Measurements from ENCODE around the gene ERO1A. TPM values are rescaled to one million over a fixed set of nuclear protein-coding genes. Genes with fewer than 3 reads are reported as not detected.

The ERO1A gene
- total and polyA plus RNA-seq, 2 donors (not counting 1 experiment from before 2014, with no cell fraction given) = 12.2 to 29.7 TPM

DNA sequence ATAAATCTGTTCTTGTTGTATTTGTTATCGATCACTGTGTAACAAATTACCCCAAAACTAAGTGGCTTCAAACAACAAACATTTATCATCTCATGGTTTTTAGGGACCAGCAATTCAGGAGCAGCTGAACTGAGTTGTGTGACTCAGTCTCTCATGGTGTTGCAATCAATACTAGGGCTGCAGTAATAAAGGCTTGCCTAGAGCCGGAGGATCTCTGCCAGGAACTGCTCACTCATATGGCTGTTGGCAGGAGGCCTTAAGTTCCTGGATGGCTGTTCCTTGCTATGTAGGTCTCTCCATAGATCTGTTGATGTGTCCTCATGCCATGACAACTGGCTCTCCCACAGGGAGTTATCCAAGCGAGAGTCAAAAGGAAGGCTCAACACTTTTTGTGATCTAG lies 7.9 kb upstream of the ERO1A start:
- ChIA-PET CTCF (no interaction called here), POLR2A (no interaction called here)
- H3K9me3 ChIP-seq (ENCODE audit: control extremely low read depth in 1 of 3, control insufficient read depth in 2 of 3, insufficient read depth in 1 of 3, low read length in 2 of 3) = peaks cover 0 to 3% (median 0%) of the 10 kb centered on the region in 3 donors
- peaks cover 14 to 15% of the 10 kb centered on the region in 2 donors for H3K4me1 ChIP-seq (ENCODE audit: control insufficient read depth in 2 of 2, insufficient read depth in 2 of 2, low read length in 2 of 2)
- H3K27ac Mint-ChIP-seq = no peak overlapping the region
- no peaks in the 10 kb centered on the region for H3K27me3 Mint-ChIP-seq
- intact Hi-C loops (cut with micrococcal nuclease) = loop anchor here (10.0 kb wide), 2 partner anchors 858 to 1692 kb away; partner anchors contain the start of gene CDKN3
- no peak overlapping the region for H3K9ac ChIP-seq (ENCODE audit: low read length)
- H3K4me2 ChIP-seq (replicated peaks; ENCODE audit: low read depth, low read length, poor library complexity, severe bottlenecking) = no peak overlapping the region
- H3K4me3 Mint-ChIP-seq = no peak overlapping the region
- WGBS (ENCODE audit: insufficient coverage) = 89% methylated on average over 1 of the region's 3 CpGs
- H3K36me3 ChIP-seq (replicated peaks in 1 of 2; ENCODE audit: control extremely low read depth in 1 of 2, control insufficient read depth in 1 of 2, extremely low read depth in 1 of 2, insufficient read depth in 2 of 2, low read length in 1 of 2) = no peaks in the 10 kb centered on the region
- H3K4me3 ChIP-seq (ENCODE audit: control extremely low read depth in 1 of 5, extremely low read depth in 1 of 5, insufficient read depth in 1 of 5, low read depth in 2 of 5, low read length in 4 of 5) = no peak overlapping the region
- H3K9me3 Mint-ChIP-seq (ENCODE audit: insufficient read depth) = no peaks in the 10 kb centered on the region
- no peak for TF ChIP-seq EZH2 (IDR thresholded peaks at IDR 0.05; ENCODE audit: borderline replicate concordance, insufficient read depth, low read depth, low read length, poor library complexity, severe bottlenecking)
- no peak for TF ChIP-seq CTCF (IDR thresholded peaks at IDR 0.05)
- DNase-seq (no peak), ATAC-seq (ENCODE audit: low read depth) (no peak)
- no peaks in the 10 kb centered on the region for H3K27me3 ChIP-seq (replicated peaks in 1 of 4; ENCODE audit: control extremely low read depth in 1 of 4, control insufficient read depth in 3 of 4, insufficient read depth in 4 of 4, low read length in 3 of 4)
- H4K20me1 ChIP-seq (ENCODE audit: control insufficient read depth, insufficient read depth, low read length, poor library complexity, severe bottlenecking) = peaks cover 11% of the 10 kb centered on the region
- H3K27ac ChIP-seq (ENCODE audit: low read length in 2 of 2) = no peak overlapping the region
- H2AFZ ChIP-seq (ENCODE audit: insufficient read depth, low read depth, low read length, poor library complexity, severe bottlenecking) = no peak overlapping the region
- H3K79me2 ChIP-seq (ENCODE audit: control insufficient read depth, insufficient read depth, low read length) = peaks cover 29% of the 10 kb centered on the region
- H3K4me1 Mint-ChIP-seq = peaks cover 19% of the 10 kb centered on the region

- TF ChIP-seq EZH2 (IDR thresholded peaks at IDR 0.05; ENCODE audit: borderline replicate concordance, insufficient read depth, low read depth, low read length, poor library complexity, severe bottlenecking) = no peak
- no peak for TF ChIP-seq CTCF (IDR thresholded peaks at IDR 0.05)
- Histone ChIP-seq H3K4me1 (ENCODE audit: control insufficient read depth in 2 of 2, insufficient read depth in 2 of 2, low read length in 2 of 2) (peaks cover under 1 to 3% of the 10 kb centered on the region in 2 donors), H3K4me3 (ENCODE audit: control extremely low read depth in 1 of 5, extremely low read depth in 1 of 5, insufficient read depth in 1 of 5, low read depth in 2 of 5, low read length in 4 of 5) (no peak overlapping the region), H2AFZ (ENCODE audit: insufficient read depth, low read depth, low read length, poor library complexity, severe bottlenecking) (no peak overlapping the region), H3K27ac (ENCODE audit: low read length in 2 of 2) (no peak overlapping the region), H3K27me3 (replicated peaks in 1 of 4; ENCODE audit: control extremely low read depth in 1 of 4, control insufficient read depth in 3 of 4, insufficient read depth in 4 of 4, low read length in 3 of 4) (no peaks in the 10 kb centered on the region), H3K9ac (ENCODE audit: low read length) (no peak overlapping the region), H3K36me3 (replicated peaks in 1 of 2; ENCODE audit: control extremely low read depth in 1 of 2, control insufficient read depth in 1 of 2, extremely low read depth in 1 of 2, insufficient read depth in 2 of 2, low read length in 1 of 2) (no peaks in the 10 kb centered on the region), H3K4me2 (replicated peaks; ENCODE audit: low read depth, low read length, poor library complexity, severe bottlenecking) (no peak overlapping the region), H3K79me2 (ENCODE audit: control insufficient read depth, insufficient read depth, low read length) (peaks cover 9% of the 10 kb centered on the region), H3K9me3 (ENCODE audit: control extremely low read depth in 1 of 3, control insufficient read depth in 2 of 3, insufficient read depth in 1 of 3, low read length in 2 of 3) (peaks cover 0 to 3% (median 0%) of the 10 kb centered on the region in 3 donors), H4K20me1 (ENCODE audit: control insufficient read depth, insufficient read depth, low read length, poor library complexity, severe bottlenecking) (no peaks in the 10 kb centered on the region)
- CTCF ChIA-PET = interaction anchor here (0.7 kb wide), 1 partner anchor 56 kb away, joined by 3 read pairs; no protein-coding TSS in a partner anchor
- Mint-ChIP-seq H3K27me3 (no peaks in the 10 kb centered on the region), H3K27ac (no peak overlapping the region), H3K9me3 (ENCODE audit: insufficient read depth) (no peaks in the 10 kb centered on the region), H3K4me3 (no peak overlapping the region), H3K4me1 (peaks cover under 1% of the 10 kb centered on the region)
- ATAC-seq (ENCODE audit: low read depth) (no peak), DNase-seq (no peak)
- intact Hi-C loops (cut with micrococcal nuclease) = loop anchor here (10.0 kb wide), 2 partner anchors 856 to 1694 kb away; partner anchors contain the start of gene CDKN3
- WGBS (ENCODE audit: insufficient coverage) = 100% methylated on average over 1 of the region's 3 CpGs
- POLR2A ChIA-PET = no interaction called here
These were observed 5.9 kb upstream of the ERO1A start for GRCh38 chr14:52701223-52701622.

Data from B cell (primary cell).